NCI-H2107 (cell line): Measurements from ENCODE around the gene CWC15.
"Not testable (repeated sequence)": the region's sequence is repeated elsewhere in the genome, so short reads cannot be mapped to it uniquely, and the experiment has no call there.

ENCODE experiments used
- DNase-seq: peaks from one replicate; lab custom pipeline; 2025; lab: John Stamatoyannopoulos, UW

CWC15 gene

GRCh38 chr11:94913718-94914394, 59.5 kb downstream of the CWC15 start:
- DNase-seq: not testable (repeated sequence)

- no peak for DNase-seq
Observed at GRCh38 chr11:94912806-94913205, 60.5 kb downstream of the CWC15 start.
